Daoy (cell line): Measurements from ENCODE around the gene TRAPPC14. TPM values are rescaled to one million over a fixed set of nuclear protein-coding genes. Genes with fewer than 3 reads are reported as not detected.

ENCODE experiments used
- DNase-seq: peaks from one replicate; pipeline ENCODE4 v3.0.0-alpha.2; 2015; ENCODE audit warnings: low read depth
- total RNA-seq: library from RNA; depleted of rRNA; stranded (reverse); fragments of >200 nt; shearing (Covaris generic); gene quantifications from 2 replicates; pipeline ENCODE4 v1.2.3, GENCODE V29; 2014

Gene TRAPPC14
- total RNA-seq, 1 experiment from 2014 or later, result 15.5 TPM

GRCh38 chr7:100173806-100174495, 15.4 kb upstream of the TRAPPC14 start:
- DNase-seq, result no peak

- no peak for DNase-seq
These were observed 13.3 kb upstream of the TRAPPC14 start for GRCh38 chr7:100171840-100172239.

DNA sequence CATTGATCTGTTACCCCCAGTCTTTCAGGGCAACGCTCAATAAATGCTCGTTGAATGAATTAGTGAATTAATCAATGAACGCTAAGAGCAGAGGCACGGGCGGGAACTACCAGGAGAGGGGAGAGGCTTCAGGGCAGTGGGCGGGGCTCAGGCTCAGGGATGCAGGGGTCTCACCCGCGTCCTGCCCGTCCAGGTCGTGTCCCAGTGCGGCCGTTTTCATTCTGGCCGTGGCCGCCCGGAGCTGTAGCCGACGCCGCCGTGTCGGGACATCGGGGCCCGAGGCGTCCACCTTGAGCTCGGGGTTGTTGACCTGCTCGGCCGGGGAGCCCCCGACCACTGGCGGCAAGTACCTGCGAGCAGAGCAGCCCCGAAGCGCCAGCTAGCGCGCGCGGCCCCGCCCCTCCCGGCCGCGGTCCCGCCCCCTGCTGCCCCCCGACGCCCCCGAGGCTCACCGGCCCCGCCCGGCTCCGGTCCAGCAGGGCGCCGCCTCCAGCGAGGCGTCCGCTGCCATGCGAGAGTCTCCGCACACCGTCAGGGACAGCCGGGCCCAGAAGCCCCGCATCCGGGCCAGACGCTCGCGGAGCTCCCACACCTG, 12.7 kb upstream of the TRAPPC14 start:
- no peak for DNase-seq

DNA sequence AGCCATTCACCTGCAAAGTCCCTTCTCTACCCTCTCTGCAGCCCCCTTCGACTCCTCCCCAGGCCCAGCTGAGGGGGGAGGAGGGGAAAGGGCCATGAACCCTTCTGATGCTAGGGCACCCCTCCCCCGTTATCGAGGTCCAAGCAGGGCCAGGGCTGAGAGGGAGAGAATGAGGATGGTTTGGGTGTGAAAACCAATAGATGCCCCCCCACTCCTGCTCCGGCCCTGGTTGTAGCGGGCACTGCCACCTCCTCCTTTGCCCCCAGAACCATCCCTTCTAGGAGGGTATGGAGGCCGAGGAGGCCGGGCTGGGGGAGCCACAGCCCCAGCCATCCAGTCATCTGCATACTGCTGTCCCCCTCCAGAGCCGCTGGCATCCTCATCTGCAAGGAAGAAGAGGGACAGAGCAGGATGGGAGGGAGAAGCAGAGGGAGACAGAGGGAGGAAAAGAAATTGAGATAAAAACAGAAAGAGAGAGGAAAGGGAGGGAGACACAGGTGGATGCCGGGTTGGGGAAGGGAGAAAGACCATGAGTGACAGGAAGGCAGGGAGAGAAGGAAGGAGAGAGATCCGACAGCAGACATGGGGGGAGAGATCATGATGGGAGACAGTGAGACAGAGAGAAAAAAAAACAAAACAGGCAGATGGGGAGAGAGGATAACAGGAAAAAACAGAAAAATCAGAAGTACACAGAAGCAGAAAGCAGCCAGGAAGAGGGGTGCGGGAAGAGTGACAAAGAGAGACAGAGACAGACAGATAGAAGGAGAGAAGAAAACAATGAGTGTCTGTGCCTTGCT, 11.8 kb upstream of the TRAPPC14 start:
- DNase-seq, result no peak

DNA sequence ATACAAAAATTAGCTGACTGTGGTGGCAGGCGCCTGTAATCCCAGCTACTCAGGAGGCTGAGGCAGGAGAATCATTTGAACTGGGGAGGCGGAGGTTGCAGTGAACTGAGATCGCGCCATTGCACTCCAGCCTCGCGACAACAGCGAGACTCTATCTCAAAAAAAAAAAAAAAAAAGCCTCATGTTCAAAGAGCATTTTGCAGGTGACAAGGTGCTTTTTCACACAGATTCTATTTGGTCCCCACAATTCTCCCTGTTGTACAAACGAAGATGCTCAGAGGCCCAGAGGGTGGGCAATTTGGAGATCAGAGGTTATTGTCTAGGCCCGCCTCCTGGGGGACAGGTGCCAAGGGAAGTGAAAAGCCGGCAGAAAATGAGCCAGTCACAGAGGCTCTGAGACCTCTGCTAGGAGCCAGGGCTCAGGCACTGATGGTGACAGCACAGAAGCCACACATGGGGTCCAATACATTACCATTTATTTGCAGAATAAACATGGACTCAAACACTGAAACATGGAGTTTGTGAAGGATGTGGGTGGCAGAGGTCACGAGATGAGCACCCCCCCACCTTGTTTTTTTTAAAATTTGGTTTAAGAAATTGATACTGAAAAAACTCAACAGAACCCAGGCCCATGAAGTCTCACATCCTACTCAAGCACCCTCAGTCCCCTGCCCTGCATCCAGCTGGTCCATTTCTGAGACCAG, 10.8 kb upstream of the TRAPPC14 start:
- no peak for DNase-seq

GRCh38 chr7:100167912-100168323, 9.4 kb upstream of the TRAPPC14 start:
- no peak for DNase-seq

DNA sequence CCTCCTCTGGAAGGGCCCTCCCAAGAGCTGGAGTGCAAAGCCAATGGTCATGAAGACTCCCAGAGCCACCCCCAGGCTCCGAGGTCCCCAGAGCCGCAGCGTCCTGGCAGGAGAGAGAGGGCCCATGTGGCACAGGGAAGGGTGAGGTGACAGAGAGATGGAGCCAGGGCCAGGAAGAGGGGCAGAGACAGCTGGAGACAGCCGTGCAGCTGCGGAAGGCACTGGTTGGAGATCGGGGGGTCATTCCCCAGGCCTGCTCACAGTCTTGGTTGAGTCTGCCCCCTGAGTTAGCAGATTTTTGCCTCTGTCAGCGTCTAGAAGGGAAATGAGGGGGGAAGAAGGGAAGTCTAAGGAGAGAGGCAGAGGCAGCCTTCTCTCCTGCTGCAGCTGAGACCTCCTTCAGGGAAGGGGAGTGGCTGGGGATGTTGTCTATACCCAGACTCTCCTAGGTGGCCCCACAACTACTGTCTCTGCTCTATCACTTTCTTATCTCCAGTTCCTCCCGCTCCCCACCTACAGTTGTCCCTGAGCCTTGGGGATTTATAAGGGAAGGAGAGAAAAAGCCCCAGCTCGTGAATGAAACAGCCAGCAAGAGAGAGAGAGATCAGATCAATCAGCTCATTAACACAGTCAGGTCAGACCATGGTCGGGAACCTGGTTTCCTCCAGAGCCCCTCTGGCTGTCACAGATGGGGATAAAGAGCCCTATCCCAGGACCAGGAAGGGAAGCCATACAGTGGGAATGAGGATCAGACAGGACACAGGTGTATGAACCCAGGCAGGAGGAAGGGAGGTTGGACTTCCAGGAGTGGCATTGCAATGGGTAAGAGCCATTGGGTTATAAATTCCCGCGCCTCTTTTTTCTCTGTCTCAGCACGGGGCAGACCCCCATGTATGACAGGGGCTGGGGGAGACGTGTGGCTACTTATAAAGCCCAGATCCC, 8.7 kb upstream of the TRAPPC14 start:
- no peak for DNase-seq

GRCh38 chr7:100166317-100166940, 7.9 kb upstream of the TRAPPC14 start:
- no peak for DNase-seq

GRCh38 chr7:100163871-100164270, 5.3 kb upstream of the TRAPPC14 start:
- DNase-seq, result no peak

GRCh38 chr7:100163006-100163531, 4.5 kb upstream of the TRAPPC14 start:
- DNase-seq, result no peak

DNA sequence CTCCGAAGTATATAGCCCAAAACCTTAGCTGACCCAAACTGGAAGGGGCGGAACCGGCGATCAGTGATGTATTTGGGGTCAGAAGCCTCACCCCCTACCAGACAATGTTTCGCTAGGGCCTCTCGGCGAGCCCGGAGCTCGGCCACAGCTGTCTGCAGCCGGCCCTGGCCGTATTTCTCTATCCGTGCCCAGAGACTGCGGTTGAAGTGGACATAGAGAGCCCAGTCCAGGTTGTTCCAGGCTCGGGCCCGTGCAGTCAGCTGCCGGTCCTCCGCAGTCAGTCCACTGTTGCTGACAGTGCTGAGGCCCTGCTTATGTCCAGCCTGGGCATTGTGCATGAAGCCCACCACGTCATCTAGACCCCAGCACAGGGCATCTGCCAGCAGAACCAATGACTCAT, 1.5 kb upstream of the TRAPPC14 start:
- DNase-seq, result no peak

DNA sequence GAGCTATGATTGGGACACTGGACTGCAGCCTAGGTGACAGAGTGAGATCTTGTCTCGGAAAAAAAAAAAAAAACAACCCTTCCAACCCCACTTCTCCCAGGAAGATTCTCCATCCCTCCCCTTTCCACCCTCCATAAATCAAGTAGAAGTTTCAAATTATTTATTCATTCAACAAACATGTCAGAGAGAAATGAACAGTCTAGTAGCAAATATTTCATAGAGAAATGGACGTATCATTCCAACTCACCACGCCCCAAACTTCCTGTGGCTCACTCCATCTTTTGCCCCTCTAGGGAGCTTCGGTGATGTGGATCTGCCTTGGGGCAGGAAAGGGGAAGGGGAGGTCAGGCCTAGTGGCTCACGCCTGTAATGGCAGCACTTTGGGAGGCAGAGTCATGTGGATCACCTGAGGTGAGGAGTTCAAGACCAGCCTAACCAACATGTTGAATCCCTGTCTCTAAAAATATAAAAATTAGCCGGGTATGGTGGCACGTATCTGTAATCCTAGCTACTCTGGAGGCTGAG, 638 bp upstream of the TRAPPC14 start:
- peak; percentile 70 for DNase-seq

DNA sequence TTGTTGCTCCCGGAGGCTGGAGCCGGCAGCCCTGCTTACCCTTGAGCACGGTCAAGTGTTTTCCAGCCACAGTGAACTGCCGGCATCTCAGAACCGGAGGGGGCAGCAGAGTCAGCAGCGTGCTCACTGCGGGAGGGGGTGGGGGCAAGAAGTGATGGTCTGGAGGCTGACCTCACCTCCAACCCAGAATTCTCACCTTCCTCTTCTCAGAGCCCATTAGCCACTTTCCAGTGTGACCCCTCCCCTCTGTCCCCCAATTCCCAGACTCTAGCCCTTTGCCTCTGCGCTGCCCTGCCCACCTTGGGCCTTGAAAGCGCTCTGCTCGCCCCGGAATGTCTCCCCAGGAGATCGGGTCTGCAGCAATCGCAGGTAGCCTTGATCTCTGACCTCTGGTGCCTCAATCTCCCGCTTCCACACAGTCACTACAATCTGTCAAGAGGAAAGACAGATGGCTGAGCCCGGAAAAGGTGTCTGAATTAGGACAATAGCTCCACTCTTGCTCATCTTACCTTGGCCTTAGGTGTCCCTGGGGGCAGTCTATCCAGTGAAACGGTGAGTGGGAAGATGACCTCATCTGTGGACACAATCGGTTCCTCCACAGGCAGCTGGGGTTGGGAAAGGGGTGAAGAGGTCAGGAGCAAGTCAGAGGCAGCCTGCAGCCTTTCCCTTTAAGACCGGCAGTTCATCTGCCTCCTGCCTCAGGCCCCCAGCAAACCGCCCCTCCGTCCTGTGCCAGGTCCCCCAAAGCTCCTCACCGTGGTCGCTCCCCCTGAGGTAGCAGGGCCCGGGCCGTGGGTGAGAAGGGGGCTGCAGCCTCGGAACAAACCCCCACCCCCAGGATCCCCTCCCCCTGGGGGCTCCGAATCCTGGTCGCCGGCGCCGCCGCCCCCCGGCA, 942 bp downstream of the TRAPPC14 start:
- peak; percentile 54 for DNase-seq

GRCh38 chr7:100157069-100157333, 1.5 kb downstream of the TRAPPC14 start:
- no peak for DNase-seq

DNA sequence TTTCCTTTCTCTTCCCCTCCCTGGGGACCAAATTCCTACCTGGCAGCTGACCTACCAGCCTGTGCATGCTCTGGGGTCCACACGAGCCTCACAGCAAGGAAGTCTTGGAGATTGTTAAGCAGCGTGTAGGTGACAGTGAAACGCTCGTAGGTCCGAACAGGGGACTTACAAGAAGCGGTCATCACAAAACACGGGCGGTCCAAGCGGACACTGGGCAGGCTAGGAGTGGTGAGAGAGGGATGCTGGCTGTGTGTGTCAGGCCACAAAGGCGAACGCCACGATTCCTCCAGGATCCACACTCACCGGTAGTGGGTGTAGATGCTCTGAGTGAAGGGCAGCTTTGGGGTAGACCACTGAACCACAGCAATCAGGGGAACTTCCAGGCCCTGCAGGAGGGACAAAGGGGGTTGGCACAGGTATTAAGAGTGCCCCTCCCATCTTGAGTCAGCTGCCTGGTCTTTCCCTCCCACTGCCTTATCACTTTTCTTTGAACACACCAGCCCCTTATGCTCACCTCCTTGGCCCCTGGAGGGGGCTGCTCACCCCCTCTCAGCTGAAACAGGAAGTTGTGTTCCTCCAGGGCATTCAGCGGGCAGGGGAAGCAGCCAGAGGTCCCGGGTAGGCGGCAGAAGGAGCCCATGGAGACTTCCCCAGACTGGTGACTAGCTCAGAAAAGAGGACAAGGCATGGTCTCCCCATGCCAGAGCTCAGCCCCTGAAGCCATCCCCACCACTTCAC, 2.0 kb downstream of the TRAPPC14 start:
- no peak for DNase-seq

DNA sequence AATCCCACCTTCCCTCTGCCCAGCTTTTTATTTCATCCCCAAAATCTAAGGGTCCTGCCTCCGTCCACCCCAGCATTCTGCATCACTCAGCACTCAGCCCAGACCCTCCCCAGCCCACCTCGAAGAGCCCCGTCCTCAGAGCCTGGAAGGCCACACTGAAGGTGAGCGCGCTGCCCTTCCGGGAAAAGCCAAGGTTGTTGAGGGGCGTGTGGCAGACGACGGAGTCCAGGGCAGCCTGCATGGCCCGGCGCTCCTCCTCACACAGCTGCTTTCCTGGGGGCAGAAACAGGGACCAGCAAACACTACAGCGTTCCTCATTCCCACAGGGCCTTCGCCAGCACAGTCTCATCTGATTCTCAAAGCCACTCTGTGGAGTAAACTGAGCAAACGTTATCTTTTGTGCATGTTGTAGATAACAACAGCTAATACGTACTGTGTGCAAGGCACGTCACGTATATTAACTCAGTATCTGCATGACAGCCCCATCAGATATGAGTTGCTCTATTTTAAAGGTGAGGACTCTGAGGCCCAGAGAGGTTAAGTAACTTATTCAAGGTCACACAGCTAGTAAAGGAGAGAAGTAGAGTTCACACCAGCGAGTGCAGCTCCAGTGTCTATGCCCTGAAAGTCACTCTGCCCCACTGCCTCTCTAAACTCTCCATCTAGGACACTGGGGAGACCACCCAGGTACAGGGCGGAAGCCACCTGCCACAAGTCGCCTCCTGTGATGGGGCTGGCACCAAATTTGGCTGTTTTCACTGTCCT, 2.8 kb downstream of the TRAPPC14 start:
- DNase-seq, result no peak

DNA sequence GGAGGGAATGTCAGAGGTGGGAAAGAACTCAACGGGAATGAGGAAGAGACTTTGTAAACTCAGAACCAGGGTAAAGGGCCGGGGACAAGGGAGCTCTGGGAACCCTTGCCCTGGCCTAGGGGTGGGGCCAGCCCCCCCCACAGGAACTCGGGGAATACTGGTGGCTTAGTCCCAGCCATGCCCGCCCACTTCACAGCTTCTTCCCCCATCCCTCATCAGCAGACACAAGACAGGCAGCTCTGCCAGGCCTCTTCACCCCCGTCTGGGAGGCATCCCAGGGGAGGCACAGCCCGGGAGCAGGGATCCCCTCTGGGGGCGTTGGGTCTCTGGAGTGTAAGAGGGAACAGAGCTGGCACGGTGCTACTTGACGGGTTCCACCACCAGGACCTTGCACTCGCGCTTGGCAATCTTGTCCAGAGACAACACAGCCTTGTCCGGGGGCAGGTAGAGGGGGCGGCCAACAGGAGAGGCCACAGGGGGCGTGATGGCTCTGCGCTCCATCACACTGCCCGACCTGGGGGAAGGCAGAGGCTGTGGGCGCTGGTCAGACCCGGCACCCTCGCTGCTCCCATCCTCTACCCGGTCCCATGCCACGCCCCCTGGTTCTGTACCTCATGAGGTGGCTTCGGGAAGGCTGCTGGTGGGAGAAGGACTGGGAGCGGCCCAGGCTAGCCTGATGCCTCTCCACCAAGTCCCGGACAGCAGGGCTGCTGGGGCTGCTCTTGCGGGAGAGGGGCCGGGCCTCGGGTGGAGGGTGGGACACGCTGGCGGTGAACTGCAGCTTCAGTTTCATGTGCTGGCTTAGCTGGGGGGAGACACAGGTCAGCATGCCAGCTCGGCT, 3.7 kb downstream of the TRAPPC14 start:
- no peak for DNase-seq
